MM.1S (cell line): ENCODE measurements around the gene RFFL.

Experiments
- EZH2 ChIP-seq: fragments of 300-600 bp; sonication (generic); optimal IDR thresholded peaks from 2 replicates; pipeline ENCODE3; 2017; ENCODE audit warnings: low read depth, mild to moderate bottlenecking, antibody characterized with exemption, low read length, mixed read lengths
- EZH2phosphoT487 ChIP-seq: fragments of 300-600 bp; sonication (generic); IDR thresholded peaks from 2 replicates; pipeline ENCODE4 v1.6.1; 2018; ENCODE audit warnings: antibody characterized with exemption, low read length
- TF ChIP-seq, protein P1 (sequence below): fragments of 300-600 bp; sonication (generic); IDR thresholded peaks from 2 replicates; pipeline ENCODE4 v1.5.1; 2016; ENCODE audit warnings: antibody characterized with exemption, low read length, mixed read lengths

- TF ChIP-seq, protein P1, sequence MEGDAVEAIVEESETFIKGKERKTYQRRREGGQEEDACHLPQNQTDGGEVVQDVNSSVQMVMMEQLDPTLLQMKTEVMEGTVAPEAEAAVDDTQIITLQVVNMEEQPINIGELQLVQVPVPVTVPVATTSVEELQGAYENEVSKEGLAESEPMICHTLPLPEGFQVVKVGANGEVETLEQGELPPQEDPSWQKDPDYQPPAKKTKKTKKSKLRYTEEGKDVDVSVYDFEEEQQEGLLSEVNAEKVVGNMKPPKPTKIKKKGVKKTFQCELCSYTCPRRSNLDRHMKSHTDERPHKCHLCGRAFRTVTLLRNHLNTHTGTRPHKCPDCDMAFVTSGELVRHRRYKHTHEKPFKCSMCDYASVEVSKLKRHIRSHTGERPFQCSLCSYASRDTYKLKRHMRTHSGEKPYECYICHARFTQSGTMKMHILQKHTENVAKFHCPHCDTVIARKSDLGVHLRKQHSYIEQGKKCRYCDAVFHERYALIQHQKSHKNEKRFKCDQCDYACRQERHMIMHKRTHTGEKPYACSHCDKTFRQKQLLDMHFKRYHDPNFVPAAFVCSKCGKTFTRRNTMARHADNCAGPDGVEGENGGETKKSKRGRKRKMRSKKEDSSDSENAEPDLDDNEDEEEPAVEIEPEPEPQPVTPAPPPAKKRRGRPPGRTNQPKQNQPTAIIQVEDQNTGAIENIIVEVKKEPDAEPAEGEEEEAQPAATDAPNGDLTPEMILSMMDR: no peak
- TF ChIP-seq EZH2phosphoT487: no peak
- TF ChIP-seq EZH2: no peak
Measured at GRCh38 chr17:35010093-35010492, 53.4 kb downstream of the RFFL start.
